Right lobe of liver (tissue), 6 donors: ENCODE data around the gene GPN1. TPM values are rescaled to one million over a fixed set of nuclear protein-coding genes. Genes with fewer than 3 reads are reported as not detected.
"Not testable (repeated sequence)": the region's sequence is repeated elsewhere in the genome, so short reads cannot be mapped to it uniquely, and the experiment has no call there.

Source experiments
- ATAC-seq, 4 donors: fragments of 200-7000 bp; cut with Tn5 transposase; one replicate each; pipeline ENCODE4 v1.9.1; 2020; ENCODE audit warnings: mild to moderate bottlenecking in 4 of 4, moderate library complexity in 4 of 4
- DNase-seq, 3 donors: peaks; one replicate each; pipeline ENCODE4 v3.0.0-alpha.2; 2020
- H3K27ac ChIP-seq, 3 donors: fragments of 200-600 bp; one replicate each; pipeline ENCODE4 v1.8.0; 2022
- H3K27me3 ChIP-seq, 2 donors: fragments of 200-600 bp; one replicate each; pipeline ENCODE4 v1.8.0; 2022
- H3K36me3 ChIP-seq, 4 donors: fragments of 200-600 bp; sonication (generic) in 1 of 4; one replicate each; pipeline versions ENCODE4 v1.5.1 to v1.8.0; 2017 to 2022; ENCODE audit warnings: control low read depth in 1 of 4
- H3K4me1 ChIP-seq, 4 donors: fragments of 200-600 bp; sonication (generic) in 1 of 4; one replicate each; pipeline versions ENCODE4 v1.5.1 to v1.8.0; 2017 to 2022; ENCODE audit warnings: control low read depth in 1 of 4
- H3K4me3 ChIP-seq, 3 donors: fragments of 200-600 bp; one replicate each; pipeline ENCODE4 v1.8.0; 2022
- H3K9me3 ChIP-seq, 4 donors: fragments of 200-600 bp; sonication (generic) in 1 of 4; one replicate each; pipeline versions ENCODE4 v1.5.1 to v1.8.0; 2017 to 2022; ENCODE audit warnings: control low read depth in 1 of 4
- POLR2A ChIP-seq: fragments of 450-650 bp; IDR thresholded peaks from one replicate; pipeline ENCODE4 v1.6.1; 2017; ENCODE audit warnings: antibody characterized with exemption, mild to moderate bottlenecking
- WGBS: methylation state at CpG from one replicate; pipeline ENCODE4 v1.1.6; 2018; ENCODE audit warnings: low coverage, low lambda C conversion rate; ENCODE audit not compliant: insufficient coverage; ENCODE audit errors: missing lambda C conversion rate; 5-methylcytosine and 5-hydroxymethylcytosine counted together
- intact Hi-C, 2 donors: fragments of 100-400 bp; cut with DNase I; formaldehyde crosslinking; loops; one replicate each; pipeline versions ENCODE4 v1.11.2 to v1.14.1; 2022
- total RNA-seq, 6 experiments: library from RNA; depleted of rRNA in 2 of 6; stranded (reverse); fragments of >200 nt in 2 of 6; fragmentation: NEBNext Ultra II Directional in 3 of 6; extraction: Animal tissue kit (Norgen Biotek cat#: 25700) in 3 of 6; gene quantifications; one replicate each; pipeline versions ENCODE4 v1.1.0 to v1.2.4, GENCODE V29; 2016 to 2023
- TF ChIP-seq, protein P1 (sequence below), 4 donors: fragments of 200-600 bp in 3 of 4; fragments of 450-650 bp in 1 of 4; IDR thresholded peaks; one replicate each; pipeline versions ENCODE4 v1.5.1 to v1.8.0; 2016 to 2022; ENCODE audit warnings: antibody characterized with exemption in 4 of 4, mild to moderate bottlenecking in 2 of 4
- donor health status: DM: no; HTN: yes; CAD: no.
- donor health status: DM: no; HTN: no; CAD: no.
- donor health status: DM: no; HTN: no; CAD: no.
- donor health status: DM: no; HTN: yes; CAD: no.
- donor health status: DM: no; HTN: yes; CAD: no.

GPN1 gene
- total RNA-seq, 6 experiments from 2014 or later = 9.4 to 14.6 (median 11.3) TPM

DNA sequence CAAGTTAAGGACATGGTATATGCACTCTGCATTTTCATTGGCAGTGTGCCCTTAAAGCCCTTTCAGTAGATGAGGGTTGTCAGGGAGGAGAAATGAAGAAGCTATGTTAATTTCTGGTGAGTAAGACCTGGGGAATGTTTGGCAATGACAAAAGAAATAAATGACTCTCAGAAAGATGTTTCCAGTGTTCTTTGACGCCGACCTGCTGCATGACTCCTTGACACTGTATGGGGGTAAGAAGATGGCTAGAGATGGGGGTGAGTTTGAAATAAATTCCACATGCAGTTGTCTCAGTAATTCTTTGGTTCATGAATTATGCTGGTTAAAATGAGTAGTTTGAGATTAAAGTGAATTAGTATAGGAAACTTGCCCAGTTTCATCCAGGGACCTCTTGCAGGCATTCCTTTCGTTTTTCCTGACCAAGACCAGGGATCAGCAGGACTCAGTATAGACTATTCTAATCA, 5.9 kb upstream of the GPN1 start:
- ATAC-seq = no peak
- Histone ChIP-seq H3K36me3 (peaks cover 0 to 54% (median 16%) of the 10 kb centered on the region in 4 donors), H3K27me3 (no peaks in the 10 kb centered on the region), H3K9me3 (no peaks in the 10 kb centered on the region), H3K4me1 (peaks cover 0 to 4% (median 0%) of the 10 kb centered on the region in 4 donors), H3K27ac (no peak overlapping the region), H3K4me3 (no peak overlapping the region)
- DNase-seq = no peak
- intact Hi-C loops = no loop called here
- 88% methylated on average over 3 of the region's 3 CpGs for WGBS
- TF ChIP-seq, protein P1, sequence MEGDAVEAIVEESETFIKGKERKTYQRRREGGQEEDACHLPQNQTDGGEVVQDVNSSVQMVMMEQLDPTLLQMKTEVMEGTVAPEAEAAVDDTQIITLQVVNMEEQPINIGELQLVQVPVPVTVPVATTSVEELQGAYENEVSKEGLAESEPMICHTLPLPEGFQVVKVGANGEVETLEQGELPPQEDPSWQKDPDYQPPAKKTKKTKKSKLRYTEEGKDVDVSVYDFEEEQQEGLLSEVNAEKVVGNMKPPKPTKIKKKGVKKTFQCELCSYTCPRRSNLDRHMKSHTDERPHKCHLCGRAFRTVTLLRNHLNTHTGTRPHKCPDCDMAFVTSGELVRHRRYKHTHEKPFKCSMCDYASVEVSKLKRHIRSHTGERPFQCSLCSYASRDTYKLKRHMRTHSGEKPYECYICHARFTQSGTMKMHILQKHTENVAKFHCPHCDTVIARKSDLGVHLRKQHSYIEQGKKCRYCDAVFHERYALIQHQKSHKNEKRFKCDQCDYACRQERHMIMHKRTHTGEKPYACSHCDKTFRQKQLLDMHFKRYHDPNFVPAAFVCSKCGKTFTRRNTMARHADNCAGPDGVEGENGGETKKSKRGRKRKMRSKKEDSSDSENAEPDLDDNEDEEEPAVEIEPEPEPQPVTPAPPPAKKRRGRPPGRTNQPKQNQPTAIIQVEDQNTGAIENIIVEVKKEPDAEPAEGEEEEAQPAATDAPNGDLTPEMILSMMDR (IDR thresholded peaks at IDR 0.05) = no peak
- TF ChIP-seq POLR2A = no peak

DNA sequence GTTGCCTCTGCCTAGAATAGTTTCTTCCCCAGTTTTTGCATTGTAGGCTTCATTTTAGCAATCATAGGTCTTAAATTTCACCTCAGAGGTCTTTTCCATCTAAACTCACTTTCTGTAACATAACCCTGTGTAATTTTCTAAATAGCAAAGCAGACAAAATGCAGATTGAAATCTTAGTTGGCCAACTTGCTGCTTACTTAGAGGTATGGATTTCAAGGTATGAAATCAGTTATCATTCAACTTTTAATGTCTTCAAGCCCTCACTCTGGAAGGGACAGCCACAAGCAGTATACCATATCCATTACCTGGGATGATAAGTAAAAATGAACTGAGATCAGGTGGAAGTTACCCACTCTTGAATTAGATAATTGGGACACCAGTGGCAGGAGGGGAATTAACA, 3.9 kb upstream of the GPN1 start:
- TF ChIP-seq, protein P1 (IDR thresholded peaks at IDR 0.05) = no peak
- no peak for TF ChIP-seq POLR2A
- Histone ChIP-seq H3K36me3 (peaks cover 0 to 38% (median 12%) of the 10 kb centered on the region in 4 donors), H3K4me1 (peaks cover 0 to 13% (median 2%) of the 10 kb centered on the region in 4 donors), H3K4me3 (no peak overlapping the region), H3K27me3 (no peaks in the 10 kb centered on the region), H3K9me3 (no peaks in the 10 kb centered on the region), H3K27ac (no peak overlapping the region)
- DNase-seq (no peak), ATAC-seq (no peak)
- intact Hi-C loops = no loop called here

DNA sequence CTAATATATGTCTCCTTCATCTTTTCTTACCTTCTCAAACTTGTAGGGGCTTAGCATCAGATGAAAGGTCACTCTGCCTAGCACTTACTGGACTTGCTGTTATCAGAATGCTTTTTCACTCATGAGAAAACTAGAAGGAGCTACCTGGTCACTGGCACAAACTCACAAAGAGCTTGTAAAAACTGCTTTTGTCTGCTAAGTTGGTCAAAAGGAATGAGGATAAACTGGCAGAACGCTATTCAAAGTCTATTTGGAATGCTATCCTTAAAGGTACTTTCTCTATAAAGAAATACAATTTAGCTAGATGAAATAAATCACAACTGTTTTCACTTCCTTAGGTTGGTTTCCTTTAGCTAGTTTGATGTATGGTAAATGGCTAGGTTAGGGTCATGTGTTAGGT, 2.5 kb upstream of the GPN1 start:
- H3K9me3 ChIP-seq, H3K27me3 ChIP-seq, ATAC-seq, H3K4me3 ChIP-seq, H3K27ac ChIP-seq, DNase-seq, intact Hi-C loops: not testable (repeated sequence)
- peaks cover 0 to 16% (median 2%) of the 10 kb centered on the region in 4 donors for H3K4me1 ChIP-seq
- 85% methylated on average over 1 of the region's 1 CpG for WGBS
- peaks cover 0 to 26% (median 6%) of the 10 kb centered on the region in 4 donors for H3K36me3 ChIP-seq

DNA sequence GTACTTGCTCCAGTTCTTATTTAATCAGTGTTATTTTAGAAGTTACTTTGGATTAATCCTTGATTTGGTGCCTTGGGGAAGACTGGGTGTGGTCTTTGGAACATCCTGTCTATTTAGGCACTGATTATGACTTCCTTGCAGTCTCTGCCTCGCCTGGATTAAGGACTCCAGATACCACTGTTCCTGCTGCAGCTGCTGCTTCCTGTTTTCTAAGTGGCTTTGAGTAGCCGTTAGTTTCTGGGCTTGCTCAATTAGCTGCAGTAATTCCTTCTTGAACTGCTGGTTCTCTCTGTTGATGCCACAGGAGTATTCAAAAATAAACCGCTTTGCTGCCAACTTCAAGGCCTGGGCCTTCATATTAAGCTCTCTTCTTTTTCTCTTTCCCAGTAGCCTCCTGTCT, 1.9 kb upstream of the GPN1 start:
- ATAC-seq = peak in 1 of 4 donors; percentile 35
- H3K4me3 ChIP-seq, H3K27me3 ChIP-seq, DNase-seq, H3K9me3 ChIP-seq, intact Hi-C loops: not testable (repeated sequence)
- H3K36me3 ChIP-seq = peaks cover 0 to 24% (median 6%) of the 10 kb centered on the region in 4 donors
- peak overlapping the region in 1 of 3 donors; percentile 19 for H3K27ac ChIP-seq
- peaks cover 0 to 16% (median 2%) of the 10 kb centered on the region in 4 donors for H3K4me1 ChIP-seq
- 52% methylated on average over 3 of the region's 3 CpGs for WGBS

DNA sequence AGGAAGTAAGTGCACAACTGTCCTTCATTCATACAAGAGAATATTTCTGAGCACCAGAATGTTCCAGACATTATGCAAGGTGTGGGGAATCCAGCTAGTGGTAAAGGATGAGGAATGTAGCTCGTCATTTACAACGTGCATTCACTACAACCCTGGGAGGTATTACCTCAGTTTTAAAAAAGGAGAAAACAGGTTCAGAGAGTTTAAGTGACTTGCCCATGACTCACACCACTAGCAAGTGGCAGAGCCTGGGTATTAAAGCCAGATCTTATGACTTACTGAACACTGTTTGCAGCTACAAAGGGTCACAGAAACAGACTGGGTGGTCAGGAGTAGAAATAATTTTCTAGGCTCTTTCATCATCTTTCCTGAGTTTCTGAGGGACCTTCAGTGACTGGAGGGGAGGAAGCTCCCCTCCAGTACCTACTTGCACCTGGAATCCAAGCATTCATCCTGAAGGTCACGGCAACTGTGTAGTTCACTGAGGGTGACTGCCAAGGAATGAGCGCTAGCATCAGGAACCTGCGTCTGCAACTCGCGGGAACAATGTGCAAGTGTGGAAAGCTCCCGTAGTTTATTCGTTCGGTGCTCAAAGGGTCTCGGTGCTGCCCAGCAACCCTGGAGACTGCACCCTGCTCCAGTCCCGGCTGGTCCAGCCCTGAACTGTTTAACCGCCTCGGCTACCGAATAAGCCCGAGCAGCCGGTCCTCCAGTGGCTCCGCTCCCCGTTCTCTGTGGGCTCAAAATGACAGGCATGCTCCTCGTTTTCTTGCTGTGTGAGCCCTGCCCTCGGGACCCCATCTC, 685 bp upstream of the GPN1 start:
- DNase-seq = no peak
- intact Hi-C loops = no loop called here
- TF ChIP-seq POLR2A = no peak
- TF ChIP-seq, protein P1 (IDR thresholded peaks at IDR 0.05) = no peak
- Histone ChIP-seq H3K27me3 (no peaks in the 10 kb centered on the region), H3K4me1 (peaks cover 0 to 16% (median 2%) of the 10 kb centered on the region in 4 donors), H3K9me3 (no peaks in the 10 kb centered on the region), H3K4me3 (peak overlapping the region; percentile 72 to 87 (median 77)), H3K27ac (peak overlapping the region; percentile 78 to 84 (median 81)), H3K36me3 (peaks cover 0 to 19% (median 2%) of the 10 kb centered on the region in 4 donors)
- 11% methylated on average over 9 of the region's 21 CpGs for WGBS
- ATAC-seq = peak; percentile 42 to 62 (median 60)

DNA sequence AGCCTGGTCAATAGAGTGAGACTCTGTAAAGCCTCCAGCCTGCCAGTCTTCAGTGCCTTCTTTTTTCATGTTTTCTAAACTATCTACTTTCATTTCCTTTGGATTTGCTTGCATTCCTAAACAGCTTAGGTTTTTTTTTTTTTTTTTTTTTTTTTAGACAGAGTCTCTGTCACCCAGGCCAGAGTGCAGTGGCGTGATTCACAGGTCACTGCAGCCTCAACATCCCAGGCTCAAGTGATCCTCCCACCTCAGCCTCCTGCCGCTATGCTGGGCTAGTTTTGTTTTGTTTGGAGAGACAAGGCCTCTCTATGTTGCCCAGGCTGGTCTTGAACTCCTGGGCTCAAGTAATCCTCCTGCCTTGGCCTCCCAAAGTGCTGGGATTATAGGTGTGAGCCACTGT, 1.4 kb downstream of the GPN1 start:
- H3K27ac ChIP-seq, H3K9me3 ChIP-seq, intact Hi-C loops, H3K27me3 ChIP-seq, ATAC-seq, H3K4me3 ChIP-seq, DNase-seq: not testable (repeated sequence)
- Histone ChIP-seq H3K36me3 (peaks cover 0 to 26% (median 6%) of the 10 kb centered on the region in 4 donors), H3K4me1 (peaks cover 0 to 16% (median 2%) of the 10 kb centered on the region in 4 donors)
- WGBS = 93% methylated on average over 2 of the region's 2 CpGs
